NCI-H1105 (cell line): ENCODE data around the gene RCBTB1.

Experiments used
- DNase-seq: peaks from one replicate; lab custom pipeline; 2025; lab: John Stamatoyannopoulos, UW

RCBTB1 gene

GRCh38 chr13:49559006-49559405, 26.4 kb downstream of the RCBTB1 start:
- DNase-seq: no peak

- DNase-seq: no peak
Observed at GRCh38 chr13:49554387-49554786, 31.0 kb downstream of the RCBTB1 start.

DNA sequence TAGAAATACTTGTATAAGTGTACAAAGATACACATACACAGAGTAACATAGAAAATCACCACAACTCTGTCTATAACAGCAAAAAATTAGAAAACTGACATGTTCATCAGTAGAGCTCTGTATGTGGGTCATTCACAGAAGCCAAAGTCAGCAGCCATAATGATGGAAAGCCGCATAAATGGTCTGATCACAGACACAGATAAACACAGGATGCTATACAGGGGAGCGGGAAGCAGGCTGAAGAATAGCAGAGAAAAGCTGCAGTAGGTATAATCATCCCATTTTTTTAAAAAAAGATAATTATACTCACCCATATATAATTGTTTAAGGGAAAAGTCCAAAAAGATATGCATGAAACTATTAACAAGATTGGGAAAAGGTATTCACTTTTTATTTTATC, 31.5 kb downstream of the RCBTB1 start:
- DNase-seq: no peak

DNA sequence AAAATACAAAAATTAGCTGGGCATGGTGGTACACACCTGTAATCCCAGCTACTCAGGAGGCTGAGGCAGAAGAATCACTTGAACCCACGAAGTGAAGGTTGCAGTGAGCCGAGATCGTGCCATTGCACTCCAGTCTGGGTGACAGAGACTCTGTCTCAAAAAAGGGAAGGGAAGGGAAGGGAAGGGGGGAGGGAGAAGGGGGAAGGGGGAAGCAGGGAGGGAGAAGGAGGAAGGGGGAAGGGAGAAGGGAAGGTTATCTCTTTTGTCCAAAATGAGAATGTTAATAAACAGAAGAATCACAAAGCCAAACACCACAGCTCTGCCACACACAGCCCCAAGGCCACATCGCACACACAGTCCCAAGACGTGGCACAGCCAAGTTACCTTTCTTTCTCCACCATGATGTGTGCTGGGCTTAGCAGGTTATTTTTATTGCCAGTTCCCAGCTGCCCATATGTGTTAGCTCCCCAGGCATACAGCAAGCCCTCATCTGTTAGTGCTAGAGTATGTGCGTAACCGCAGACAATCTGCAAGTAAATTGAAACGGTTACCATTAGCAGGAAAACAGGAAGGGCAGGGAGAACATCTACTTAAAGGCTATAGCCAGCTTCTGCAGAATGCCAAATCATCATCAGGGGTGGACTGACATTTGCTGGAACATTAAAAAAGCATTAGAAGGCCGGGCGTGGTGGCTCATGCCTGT, 34.3 kb downstream of the RCBTB1 start:
- DNase-seq: no peak

DNA sequence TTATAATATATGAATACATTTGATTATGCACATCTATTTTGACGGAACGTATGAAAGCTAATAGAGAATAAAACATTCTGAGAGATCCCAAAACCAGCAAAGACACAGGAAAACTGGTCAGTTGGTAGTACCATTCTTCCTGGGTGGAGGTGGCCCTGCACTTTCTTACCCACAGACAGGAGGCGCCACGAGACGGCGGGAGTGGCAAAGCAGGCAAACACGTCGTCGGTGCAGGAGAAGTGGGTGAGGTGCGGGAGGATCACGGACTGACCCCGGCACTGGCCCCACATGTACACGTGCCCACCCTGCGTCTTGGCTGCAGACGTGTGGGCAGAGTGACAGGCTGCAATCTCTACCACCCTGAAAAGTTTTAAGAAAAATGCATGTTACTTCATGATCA, 36.1 kb downstream of the RCBTB1 start:
- DNase-seq: no peak

DNA sequence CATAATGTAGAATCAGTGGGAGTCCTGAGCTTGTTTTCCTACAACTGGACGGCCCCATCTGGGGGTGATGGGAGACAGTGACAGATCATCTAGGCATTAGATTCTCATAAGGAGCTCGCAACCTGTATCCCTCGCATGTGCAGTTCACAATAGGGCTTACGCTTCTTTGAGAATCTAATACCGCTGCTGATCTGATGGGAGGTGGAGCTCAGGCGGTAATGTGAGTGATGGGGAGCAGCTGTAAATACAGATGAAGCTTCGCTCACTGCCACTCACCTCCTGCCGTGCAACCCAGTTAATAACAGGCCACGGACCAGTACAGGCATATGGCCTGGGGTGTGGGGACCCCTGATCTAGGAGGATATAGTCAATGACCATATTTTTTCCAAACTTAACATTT, 38.8 kb downstream of the RCBTB1 start:
- no peak for DNase-seq

GRCh38 chr13:49545661-49546060, 39.7 kb downstream of the RCBTB1 start:
- no peak for DNase-seq

- no peak for DNase-seq
Observed at GRCh38 chr13:49543656-49544055, 41.7 kb downstream of the RCBTB1 start.

GRCh38 chr13:49540552-49540951, 44.8 kb downstream of the RCBTB1 start:
- no peak for DNase-seq

DNA sequence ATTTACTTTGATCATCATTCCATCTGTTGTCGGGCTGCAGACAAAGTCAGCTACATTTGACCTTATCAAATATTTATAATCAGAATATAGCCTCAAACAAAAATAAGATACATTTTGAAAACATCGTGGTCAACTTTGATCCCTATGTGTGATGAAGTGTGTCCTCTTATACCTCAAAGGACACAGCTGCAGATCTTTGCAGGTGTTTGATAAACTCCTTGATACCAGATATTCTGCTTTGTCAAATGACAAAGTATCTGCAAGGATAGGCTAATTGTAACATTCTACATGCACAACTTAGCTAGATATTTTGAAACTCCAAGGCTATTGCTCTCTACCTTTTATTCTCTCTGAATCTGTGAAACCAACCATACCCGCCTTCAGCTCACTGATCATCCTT, 45.6 kb downstream of the RCBTB1 start:
- no peak for DNase-seq

- no peak for DNase-seq
Observed at GRCh38 chr13:49539313-49539712, 46.0 kb downstream of the RCBTB1 start.

DNA sequence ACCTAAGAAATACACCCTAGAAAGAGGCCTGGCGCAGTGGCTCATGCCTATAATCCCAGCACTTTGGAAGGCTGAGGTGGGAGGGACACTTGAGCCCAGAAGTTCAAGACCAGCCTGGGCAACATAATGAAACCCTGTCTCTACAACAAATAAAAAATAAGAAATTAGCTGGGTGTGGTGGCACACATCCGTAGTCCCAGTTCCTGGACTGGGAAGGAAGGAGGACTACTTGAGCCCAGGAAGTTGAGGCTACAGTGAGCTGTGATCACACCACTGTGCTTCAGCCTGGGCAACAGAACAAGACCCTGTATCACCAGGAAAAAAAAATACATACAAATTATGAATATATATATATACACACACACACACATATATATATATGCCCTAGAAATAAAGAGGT, 47.0 kb downstream of the RCBTB1 start:
- no peak for DNase-seq

DNA sequence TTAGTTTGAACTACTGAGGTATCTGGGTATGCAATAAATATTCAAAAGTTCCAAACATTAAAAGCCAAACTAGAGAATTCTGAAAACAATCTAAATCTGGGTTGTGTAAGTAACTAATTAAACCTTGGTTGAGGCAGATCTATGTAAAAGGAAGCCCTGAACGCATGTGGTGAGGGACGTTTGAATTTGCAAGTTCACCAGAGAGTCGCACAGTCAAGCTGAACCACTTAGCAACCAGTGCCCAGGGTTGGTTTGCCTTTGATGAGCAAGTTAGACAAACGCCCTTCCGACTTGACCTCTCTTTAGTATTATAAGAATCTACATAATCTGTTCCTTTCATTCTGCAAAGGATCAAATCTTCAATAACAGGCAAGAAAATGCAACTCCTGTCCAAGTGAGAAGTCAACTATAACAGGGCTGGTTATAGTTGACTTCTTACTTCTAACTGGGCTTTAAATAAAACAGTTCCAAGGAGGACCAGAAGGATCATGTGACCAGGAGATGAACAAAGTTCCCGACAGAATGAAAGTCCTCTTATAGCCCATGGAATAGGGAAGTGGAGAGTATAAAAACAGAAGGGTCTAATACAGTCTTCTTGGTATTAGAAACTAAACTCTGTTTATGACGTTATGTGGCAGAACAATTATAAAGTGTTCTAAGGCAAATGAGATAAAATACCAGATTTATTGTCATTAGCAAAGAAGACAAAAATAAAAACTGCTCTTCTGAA, 49.0 kb downstream of the RCBTB1 start:
- DNase-seq: no peak

DNA sequence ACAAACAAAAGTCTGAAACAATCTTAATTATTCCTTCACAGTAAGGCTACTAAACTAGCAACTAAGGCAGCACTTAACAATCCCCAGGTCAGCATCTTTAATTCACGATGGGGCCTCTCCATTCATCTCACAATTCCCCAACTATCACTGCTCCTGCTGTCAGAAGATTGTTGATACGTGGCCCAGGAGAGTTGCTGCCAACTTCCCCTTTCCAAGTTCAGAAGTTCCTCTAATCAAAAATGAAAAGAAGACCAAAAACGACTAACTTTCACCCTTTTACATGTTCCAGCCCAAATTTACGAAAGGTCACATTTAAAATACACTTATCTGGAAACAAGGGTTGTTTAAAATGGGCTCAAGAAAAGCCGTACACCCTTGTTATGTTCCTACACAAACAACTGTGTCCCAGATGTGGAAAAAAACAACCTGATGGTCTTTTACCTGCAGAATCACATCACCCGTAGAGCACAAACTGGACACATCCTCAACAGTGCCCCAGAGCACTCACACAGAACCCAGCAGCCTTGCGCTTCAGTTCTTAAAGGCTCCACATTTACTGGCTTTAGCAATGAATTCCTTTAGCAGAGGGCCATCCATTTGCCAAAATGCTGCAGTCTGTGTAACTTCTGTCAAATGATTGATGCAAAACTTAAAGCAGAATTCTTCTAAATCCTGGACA, 51.6 kb downstream of the RCBTB1 start:
- DNase-seq: no peak

GRCh38 chr13:49533011-49533410, 52.3 kb downstream of the RCBTB1 start:
- DNase-seq: no peak

DNA sequence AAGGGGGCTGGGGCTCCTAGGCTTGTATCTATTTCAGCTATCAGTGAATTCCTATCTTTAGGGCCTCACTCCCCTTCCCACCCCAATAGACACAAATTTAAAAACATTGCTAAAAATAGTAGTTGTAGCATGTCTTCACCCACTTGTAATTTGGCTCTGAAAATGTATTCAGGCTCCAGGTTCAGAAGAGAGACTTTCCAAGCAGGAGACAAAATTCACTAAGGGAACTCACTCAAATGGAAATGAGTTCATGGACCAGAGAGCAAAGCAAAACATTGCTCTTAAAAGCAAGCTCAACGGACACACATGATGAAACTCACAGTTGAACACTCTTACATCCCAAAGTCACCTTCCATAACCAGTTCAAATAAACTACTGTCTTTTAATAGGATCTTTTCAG, 52.8 kb downstream of the RCBTB1 start:
- no peak for DNase-seq

GRCh38 chr13:49530457-49530856, 54.9 kb downstream of the RCBTB1 start:
- DNase-seq: no peak

- DNase-seq: no peak
Observed at GRCh38 chr13:49528161-49528560, 57.2 kb downstream of the RCBTB1 start.

DNA sequence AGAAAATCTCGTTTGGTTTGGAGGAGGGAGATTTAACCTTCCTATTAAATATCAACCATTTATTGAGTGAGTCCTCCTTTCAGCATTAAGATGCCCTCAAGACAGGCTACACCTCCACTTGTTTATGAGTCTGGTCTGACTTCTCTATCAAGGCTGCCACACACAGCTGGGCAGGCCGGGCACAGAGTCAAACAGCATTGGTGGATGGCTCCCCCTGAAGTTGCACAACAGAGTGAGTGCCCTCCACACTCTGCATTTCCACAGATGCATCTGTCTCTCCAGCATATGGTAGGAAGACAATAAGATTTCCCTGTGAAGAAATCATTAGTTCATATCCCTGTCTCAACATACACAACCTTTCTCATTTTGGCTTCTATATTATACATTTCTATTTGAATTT, 58.2 kb downstream of the RCBTB1 start:
- no peak for DNase-seq

DNA sequence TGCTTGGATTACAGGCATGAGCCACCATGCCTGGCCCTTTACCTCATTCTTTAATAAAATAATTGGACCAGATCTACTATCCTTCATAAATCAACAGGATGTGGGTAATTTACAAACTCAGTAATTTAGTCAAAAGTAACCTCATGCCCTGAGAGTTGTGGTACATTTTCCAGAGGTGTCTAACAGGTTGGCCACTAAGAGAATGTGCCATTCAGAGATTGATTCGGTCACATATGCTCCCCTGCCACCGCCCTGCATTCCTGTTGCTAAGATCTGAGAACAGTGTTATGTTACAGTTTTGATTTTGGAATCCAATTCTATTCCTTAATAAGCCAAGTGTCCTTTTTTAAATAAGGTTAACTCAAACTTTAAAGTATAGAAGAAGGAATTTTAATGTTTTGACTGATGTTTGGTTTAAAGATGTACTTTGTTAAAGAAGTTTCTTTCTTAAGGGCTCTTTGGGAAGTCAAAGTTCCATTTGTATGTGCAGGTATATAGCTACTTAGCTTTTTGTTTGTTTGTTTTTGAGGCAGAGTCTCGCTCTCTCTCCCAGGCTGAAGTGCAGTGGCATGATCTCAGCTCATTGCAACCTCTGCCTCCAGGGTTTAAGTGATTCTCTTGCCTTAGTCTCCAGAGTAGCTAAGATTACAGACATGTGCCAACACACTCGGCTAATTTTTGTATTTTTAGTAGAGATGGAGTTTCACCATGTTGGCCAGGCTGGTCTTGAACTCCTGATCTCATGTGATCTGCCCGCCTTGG, 60.4 kb downstream of the RCBTB1 start:
- DNase-seq: no peak

DNA sequence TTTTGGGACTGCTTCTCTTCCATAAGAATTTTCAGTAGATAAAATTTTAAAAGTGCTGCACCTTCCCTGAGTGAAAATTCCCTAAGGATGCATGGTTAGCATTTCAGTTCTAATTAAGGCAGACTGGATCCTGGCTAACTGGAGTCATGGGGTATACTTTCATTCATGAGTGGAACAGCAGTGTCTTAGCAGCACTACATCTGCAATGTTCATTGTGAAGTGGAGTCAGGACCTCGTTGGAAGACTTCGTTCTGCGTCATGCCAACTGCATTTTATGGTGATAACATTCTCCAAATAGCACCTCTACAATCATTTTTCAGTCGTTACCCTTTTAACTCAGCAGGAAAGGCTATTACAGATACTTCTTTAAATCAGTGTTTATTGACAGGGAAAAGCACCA, 64.1 kb downstream of the RCBTB1 start:
- no peak for DNase-seq

GRCh38 chr13:49517461-49517860, 67.9 kb downstream of the RCBTB1 start:
- no peak for DNase-seq

- no peak for DNase-seq
Observed at GRCh38 chr13:49516467-49516866, 68.9 kb downstream of the RCBTB1 start.
